PFSK-1 (cell line): ENCODE results near the gene ANGPTL8.

Source experiments
- FOXP2 ChIP-seq: optimal IDR thresholded peaks from 2 replicates; pipeline ENCODE3; 2011; ENCODE audit warnings: borderline replicate concordance, control low read depth, inconsistent platforms; ENCODE audit not compliant: insufficient read depth; ENCODE audit errors: extremely low read length, extremely low read depth
- POLR2AphosphoS5 ChIP-seq: IDR thresholded peaks from 2 replicates; pipeline ENCODE4 v1.6.1; 2012; ENCODE audit warnings: low read depth, mild to moderate bottlenecking, control low read depth, low read length, moderate library complexity
- SIN3A ChIP-seq: IDR thresholded peaks from 2 replicates; pipeline ENCODE4 v1.6.1; 2012; ENCODE audit warnings: mild to moderate bottlenecking, low read length, moderate library complexity, borderline replicate concordance; ENCODE audit not compliant: insufficient read depth
- TAF1 ChIP-seq: IDR thresholded peaks from 2 replicates; pipeline ENCODE4 v1.6.1; 2012; ENCODE audit warnings: low read length, control low read depth, borderline replicate concordance; ENCODE audit not compliant: insufficient read depth
- TF ChIP-seq, protein P1 (sequence below), 2 experiments: IDR thresholded peaks; 2 replicates each; pipeline versions ENCODE4 v1.6.1 to v1.8.0; 2011 to 2012; ENCODE audit warnings: low read depth in 2 of 2, low read length in 2 of 2, control low read depth in 1 of 2, inconsistent platforms in 1 of 2, mild to moderate bottlenecking in 1 of 2, moderate library complexity in 1 of 2; ENCODE audit not compliant: insufficient read depth in 1 of 2

DNA sequence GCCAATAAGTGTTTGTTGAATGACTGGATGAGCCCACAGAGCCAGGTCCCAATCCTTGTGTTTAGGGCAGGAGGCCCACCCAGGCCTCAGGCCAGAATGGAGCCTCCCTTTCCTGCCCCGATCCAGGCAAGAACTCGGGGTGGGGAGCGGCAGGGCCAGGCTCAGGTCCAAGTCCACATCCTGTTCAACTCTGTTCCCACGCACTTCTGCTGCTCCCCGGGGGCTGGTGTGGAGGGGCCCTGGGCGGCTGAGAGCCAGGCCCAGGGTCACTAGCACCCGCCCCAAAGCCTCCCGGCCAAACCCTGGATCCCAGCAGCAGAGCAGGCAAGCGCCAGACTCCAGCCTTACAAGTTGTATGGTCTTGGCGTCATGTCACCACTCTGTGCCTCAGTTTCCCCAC lies 8.0 kb downstream of the ANGPTL8 start:
- TF ChIP-seq POLR2AphosphoS5 (no peak), TAF1 (no peak), SIN3A (no peak), FOXP2 (no peak)
- TF ChIP-seq, protein P1, sequence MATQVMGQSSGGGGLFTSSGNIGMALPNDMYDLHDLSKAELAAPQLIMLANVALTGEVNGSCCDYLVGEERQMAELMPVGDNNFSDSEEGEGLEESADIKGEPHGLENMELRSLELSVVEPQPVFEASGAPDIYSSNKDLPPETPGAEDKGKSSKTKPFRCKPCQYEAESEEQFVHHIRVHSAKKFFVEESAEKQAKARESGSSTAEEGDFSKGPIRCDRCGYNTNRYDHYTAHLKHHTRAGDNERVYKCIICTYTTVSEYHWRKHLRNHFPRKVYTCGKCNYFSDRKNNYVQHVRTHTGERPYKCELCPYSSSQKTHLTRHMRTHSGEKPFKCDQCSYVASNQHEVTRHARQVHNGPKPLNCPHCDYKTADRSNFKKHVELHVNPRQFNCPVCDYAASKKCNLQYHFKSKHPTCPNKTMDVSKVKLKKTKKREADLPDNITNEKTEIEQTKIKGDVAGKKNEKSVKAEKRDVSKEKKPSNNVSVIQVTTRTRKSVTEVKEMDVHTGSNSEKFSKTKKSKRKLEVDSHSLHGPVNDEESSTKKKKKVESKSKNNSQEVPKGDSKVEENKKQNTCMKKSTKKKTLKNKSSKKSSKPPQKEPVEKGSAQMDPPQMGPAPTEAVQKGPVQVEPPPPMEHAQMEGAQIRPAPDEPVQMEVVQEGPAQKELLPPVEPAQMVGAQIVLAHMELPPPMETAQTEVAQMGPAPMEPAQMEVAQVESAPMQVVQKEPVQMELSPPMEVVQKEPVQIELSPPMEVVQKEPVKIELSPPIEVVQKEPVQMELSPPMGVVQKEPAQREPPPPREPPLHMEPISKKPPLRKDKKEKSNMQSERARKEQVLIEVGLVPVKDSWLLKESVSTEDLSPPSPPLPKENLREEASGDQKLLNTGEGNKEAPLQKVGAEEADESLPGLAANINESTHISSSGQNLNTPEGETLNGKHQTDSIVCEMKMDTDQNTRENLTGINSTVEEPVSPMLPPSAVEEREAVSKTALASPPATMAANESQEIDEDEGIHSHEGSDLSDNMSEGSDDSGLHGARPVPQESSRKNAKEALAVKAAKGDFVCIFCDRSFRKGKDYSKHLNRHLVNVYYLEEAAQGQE (IDR thresholded peaks at IDR 0.05; ENCODE audit: insufficient read depth in 1 of 2, low read depth in 2 of 2, low read length in 2 of 2), result no peak
